ENCODE data around the gene CALY.

Gene CALY

DNA sequence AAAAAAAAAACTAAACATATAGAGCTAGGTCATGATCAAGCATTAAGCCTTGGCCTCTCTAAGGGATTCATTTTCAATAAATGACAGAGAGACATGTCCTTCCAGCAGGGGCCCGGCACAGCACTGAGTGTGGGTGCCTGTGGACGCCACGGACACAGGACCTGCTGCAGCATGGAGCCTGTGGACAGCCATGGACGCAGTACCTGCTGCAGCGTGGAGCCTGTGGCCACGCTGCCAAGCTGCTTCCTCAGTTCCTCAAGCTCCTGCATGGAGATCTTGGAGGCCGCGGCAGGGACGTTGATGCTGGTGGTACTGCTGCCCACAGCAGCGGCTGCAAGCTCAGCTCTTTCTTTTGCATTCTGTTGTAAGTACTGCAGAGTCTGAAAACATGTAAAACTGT lies 37.5 kb downstream of the CALY start:
- TF ChIP-seq, protein P1, sequence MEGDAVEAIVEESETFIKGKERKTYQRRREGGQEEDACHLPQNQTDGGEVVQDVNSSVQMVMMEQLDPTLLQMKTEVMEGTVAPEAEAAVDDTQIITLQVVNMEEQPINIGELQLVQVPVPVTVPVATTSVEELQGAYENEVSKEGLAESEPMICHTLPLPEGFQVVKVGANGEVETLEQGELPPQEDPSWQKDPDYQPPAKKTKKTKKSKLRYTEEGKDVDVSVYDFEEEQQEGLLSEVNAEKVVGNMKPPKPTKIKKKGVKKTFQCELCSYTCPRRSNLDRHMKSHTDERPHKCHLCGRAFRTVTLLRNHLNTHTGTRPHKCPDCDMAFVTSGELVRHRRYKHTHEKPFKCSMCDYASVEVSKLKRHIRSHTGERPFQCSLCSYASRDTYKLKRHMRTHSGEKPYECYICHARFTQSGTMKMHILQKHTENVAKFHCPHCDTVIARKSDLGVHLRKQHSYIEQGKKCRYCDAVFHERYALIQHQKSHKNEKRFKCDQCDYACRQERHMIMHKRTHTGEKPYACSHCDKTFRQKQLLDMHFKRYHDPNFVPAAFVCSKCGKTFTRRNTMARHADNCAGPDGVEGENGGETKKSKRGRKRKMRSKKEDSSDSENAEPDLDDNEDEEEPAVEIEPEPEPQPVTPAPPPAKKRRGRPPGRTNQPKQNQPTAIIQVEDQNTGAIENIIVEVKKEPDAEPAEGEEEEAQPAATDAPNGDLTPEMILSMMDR (IDR thresholded peaks at IDR 0.05; ENCODE audit: low read depth, low read length): no peak
- no peak overlapping the region for H3K4me3 ChIP-seq (ENCODE audit: low read depth, low read length)
- no peaks in the 10 kb centered on the region for H3K9me3 ChIP-seq (ENCODE audit: severe bottlenecking)
- no peaks in the 10 kb centered on the region for H3K27me3 ChIP-seq (ENCODE audit: insufficient read depth, low read depth, severe bottlenecking)
- no peak overlapping the region for H3K27ac ChIP-seq
- DNase-seq: no peak
- H3K36me3 ChIP-seq: peaks cover 58% of the 10 kb centered on the region

DNA sequence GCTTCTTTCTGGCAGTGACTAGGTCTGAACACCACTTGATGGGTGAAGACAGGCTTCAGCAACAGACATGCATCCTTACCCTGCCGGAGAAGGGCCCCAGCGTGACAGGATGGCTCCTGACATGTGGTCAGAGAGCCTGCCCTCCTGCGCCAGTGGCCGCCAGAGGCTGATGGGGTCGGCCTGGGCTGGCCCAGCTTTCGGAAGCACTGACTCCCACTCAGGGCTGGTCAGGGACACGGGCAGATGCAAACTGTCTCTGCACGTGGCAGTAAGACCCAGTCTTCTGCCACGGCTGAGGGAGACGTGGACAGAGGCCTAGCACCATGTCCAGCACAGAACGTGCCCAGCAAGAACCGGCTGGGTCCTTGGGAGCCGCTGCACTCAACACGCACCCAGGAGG lies 38.2 kb downstream of the CALY start:
- DNase-seq: no peak
- peaks cover 65% of the 10 kb centered on the region for H3K36me3 ChIP-seq
- H3K27me3 ChIP-seq (ENCODE audit: insufficient read depth, low read depth, severe bottlenecking): no peaks in the 10 kb centered on the region
- H3K4me3 ChIP-seq (ENCODE audit: low read depth, low read length): no peak overlapping the region
- H3K27ac ChIP-seq: no peak overlapping the region
- TF ChIP-seq, protein P1 (IDR thresholded peaks at IDR 0.05; ENCODE audit: low read depth, low read length): no peak
- H3K9me3 ChIP-seq (ENCODE audit: severe bottlenecking): no peaks in the 10 kb centered on the region

DNA sequence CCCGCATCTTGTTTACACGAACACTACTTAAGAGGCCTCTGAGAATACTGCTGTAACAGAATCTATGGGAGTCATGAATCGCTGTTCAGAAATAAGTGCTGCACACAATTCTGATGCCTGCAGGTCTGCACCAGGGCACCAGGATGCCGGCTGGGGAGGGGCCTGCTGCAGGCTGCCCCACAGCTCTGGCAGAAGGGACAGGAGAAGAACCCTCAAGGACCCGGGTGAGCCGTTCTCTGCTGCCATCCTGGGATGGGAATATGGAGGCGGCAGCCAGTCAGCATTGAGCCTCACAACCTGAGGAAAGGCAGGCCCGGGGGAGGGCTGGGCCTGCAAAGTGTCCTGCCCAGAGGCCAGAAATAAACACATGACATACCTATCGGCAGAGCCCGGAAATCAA lies 39.2 kb downstream of the CALY start:
- no peak overlapping the region for H3K27ac ChIP-seq
- no peak overlapping the region for H3K4me3 ChIP-seq (ENCODE audit: low read depth, low read length)
- peaks cover 70% of the 10 kb centered on the region for H3K36me3 ChIP-seq
- no peaks in the 10 kb centered on the region for H3K27me3 ChIP-seq (ENCODE audit: insufficient read depth, low read depth, severe bottlenecking)
- no peak for DNase-seq
- TF ChIP-seq, protein P1 (IDR thresholded peaks at IDR 0.05; ENCODE audit: low read depth, low read length): no peak
- no peaks in the 10 kb centered on the region for H3K9me3 ChIP-seq (ENCODE audit: severe bottlenecking)

DNA sequence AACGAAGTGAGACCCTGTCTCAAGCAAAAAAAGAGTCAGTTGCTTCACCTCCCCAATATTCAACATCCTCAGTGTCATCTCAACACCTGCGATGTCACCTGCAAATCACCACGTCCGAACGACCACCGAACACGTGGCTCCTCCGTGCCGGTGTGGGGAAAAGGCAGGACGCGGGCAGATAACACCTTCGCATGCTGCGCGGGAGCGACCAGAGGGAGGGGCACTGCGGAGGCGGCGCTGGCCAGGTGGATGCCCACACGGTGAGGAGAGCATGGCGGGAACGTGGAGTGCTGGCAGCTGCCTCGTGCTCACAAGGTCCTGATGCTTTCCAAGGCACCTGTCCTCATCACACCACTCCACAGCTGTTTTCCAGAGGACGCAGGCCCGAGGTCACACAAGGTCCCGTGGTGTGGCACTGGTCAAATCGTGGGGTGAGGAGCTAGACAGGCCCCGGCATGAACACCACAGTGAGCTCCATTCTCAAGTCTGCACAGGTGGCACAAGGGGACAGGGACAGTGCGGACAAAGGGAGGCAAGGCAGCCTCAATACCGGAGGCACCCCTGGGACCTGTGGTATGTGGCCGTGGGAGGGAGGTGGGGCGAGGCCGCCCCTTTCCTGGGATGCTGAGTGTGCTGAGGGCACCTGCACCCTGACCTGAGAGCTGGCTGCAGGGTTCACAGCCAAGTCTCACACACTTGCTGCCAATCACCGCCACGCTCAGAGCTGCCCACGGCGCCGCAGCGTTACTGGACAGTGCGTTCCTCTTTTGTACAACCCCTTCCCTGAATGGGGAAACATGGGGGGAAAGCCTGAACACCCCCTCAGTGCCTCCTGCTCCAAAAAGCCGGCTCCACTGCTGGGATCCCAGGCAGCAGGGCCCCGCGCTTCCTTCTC lies 41.0 kb downstream of the CALY start:
- Histone ChIP-seq H3K9me3 (ENCODE audit: severe bottlenecking) (no peaks in the 10 kb centered on the region), H3K27ac (no peak overlapping the region), H3K27me3 (ENCODE audit: insufficient read depth, low read depth, severe bottlenecking) (no peaks in the 10 kb centered on the region), H3K4me3 (ENCODE audit: low read depth, low read length) (no peak overlapping the region), H3K36me3 (peaks cover 67% of the 10 kb centered on the region)
- TF ChIP-seq, protein P1 (IDR thresholded peaks at IDR 0.05; ENCODE audit: low read depth, low read length): no peak
- no peak for DNase-seq

DNA sequence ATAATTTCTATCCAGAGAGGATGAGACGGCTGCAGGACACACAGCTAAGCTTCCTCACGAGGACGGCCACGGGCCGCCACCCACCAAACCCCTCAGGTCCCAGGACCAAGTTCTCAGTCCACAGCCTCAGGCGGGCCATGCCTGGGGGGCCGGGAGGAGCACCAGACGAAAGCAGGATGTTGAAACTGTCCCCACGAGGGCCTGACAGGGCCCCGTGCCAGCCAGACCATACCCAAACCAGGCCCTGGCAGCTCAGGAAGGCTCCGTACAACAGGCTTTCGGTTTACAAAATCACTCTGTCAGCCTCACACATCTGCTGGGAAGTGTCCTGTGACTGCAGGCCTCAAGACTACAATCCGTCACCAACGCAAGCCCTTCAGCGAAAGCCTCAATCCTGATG lies 42.5 kb downstream of the CALY start:
- TF ChIP-seq, protein P1 (IDR thresholded peaks at IDR 0.05; ENCODE audit: low read depth, low read length): no peak
- Histone ChIP-seq H3K4me3 (ENCODE audit: low read depth, low read length) (no peak overlapping the region), H3K27me3 (ENCODE audit: insufficient read depth, low read depth, severe bottlenecking) (no peaks in the 10 kb centered on the region), H3K36me3 (peaks cover 56% of the 10 kb centered on the region), H3K9me3 (ENCODE audit: severe bottlenecking) (no peaks in the 10 kb centered on the region), H3K27ac (no peak overlapping the region)
- no peak for DNase-seq

DNA sequence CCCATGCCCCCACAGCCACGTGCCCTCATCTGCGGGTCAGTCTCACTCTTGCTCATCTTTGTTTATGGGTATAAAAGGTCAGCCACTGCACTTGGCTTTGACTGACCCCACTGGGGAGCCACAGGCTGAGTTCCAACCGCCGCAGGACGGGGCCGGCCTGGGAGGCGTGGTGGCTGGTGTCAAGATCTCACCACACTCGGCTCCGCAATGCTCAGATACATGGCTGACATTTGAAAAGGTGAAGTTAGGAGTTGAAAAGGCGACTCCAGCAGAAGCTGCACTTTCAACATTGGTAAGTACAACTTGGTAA lies 42.9 kb downstream of the CALY start:
- Histone ChIP-seq H3K27me3 (ENCODE audit: insufficient read depth, low read depth, severe bottlenecking) (no peaks in the 10 kb centered on the region), H3K27ac (no peak overlapping the region), H3K4me3 (ENCODE audit: low read depth, low read length) (no peak overlapping the region), H3K9me3 (ENCODE audit: severe bottlenecking) (no peaks in the 10 kb centered on the region), H3K36me3 (peaks cover 58% of the 10 kb centered on the region)
- TF ChIP-seq, protein P1 (IDR thresholded peaks at IDR 0.05; ENCODE audit: low read depth, low read length): no peak
- DNase-seq: no peak

Data from WERI-Rb-1 (cell line).